ENCODE data around the gene DNAJA4. TPM values are rescaled to one million over a fixed set of nuclear protein-coding genes. Genes with fewer than 3 reads are reported as not detected.

DNAJA4 gene
- polyA plus RNA-seq, 1 experiment = 2.8 TPM

DNA sequence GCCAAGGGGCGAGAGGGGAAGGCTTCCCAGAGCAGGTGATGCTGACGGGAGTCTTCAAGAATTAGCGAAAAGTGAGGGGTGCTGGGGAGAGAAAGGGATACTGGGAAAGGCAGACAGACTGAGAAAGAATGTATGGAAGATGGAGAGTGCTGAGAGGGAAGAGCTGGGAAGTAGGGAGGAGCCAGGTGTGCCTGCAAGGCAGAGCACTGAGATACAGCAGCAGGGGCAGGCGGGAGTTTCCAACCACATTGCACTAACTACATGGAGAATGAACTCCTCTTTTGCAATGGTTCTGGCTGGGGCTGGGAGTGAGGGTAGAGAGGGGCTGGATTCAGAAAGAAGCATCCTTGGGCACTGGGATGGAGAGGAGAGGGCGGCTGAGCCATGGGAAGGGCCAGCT lies 59.8 kb downstream of the DNAJA4 start:
- POLR2A ChIA-PET = no interaction called here
- Histone ChIP-seq H3K27me3 (ENCODE audit: control insufficient read depth, insufficient read depth, low read length) (no peaks in the 10 kb centered on the region), H3K36me3 (ENCODE audit: control insufficient read depth, insufficient read depth, low read length) (no peaks in the 10 kb centered on the region), H3K4me3 (ENCODE audit: low read depth, low read length) (no peak overlapping the region)
- DNase-seq (ENCODE audit: low read depth) = no peak
- TF ChIP-seq, protein P1, sequence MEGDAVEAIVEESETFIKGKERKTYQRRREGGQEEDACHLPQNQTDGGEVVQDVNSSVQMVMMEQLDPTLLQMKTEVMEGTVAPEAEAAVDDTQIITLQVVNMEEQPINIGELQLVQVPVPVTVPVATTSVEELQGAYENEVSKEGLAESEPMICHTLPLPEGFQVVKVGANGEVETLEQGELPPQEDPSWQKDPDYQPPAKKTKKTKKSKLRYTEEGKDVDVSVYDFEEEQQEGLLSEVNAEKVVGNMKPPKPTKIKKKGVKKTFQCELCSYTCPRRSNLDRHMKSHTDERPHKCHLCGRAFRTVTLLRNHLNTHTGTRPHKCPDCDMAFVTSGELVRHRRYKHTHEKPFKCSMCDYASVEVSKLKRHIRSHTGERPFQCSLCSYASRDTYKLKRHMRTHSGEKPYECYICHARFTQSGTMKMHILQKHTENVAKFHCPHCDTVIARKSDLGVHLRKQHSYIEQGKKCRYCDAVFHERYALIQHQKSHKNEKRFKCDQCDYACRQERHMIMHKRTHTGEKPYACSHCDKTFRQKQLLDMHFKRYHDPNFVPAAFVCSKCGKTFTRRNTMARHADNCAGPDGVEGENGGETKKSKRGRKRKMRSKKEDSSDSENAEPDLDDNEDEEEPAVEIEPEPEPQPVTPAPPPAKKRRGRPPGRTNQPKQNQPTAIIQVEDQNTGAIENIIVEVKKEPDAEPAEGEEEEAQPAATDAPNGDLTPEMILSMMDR (IDR thresholded peaks at IDR 0.05; ENCODE audit: insufficient read depth, low read depth, low read length) = no peak
- CTCF ChIA-PET = interaction anchor here (1.2 to 27.7 kb wide), 2 partner anchors 17 to 90 kb away, joined by 3 to 578 read pairs; no protein-coding TSS in a partner anchor

DNA sequence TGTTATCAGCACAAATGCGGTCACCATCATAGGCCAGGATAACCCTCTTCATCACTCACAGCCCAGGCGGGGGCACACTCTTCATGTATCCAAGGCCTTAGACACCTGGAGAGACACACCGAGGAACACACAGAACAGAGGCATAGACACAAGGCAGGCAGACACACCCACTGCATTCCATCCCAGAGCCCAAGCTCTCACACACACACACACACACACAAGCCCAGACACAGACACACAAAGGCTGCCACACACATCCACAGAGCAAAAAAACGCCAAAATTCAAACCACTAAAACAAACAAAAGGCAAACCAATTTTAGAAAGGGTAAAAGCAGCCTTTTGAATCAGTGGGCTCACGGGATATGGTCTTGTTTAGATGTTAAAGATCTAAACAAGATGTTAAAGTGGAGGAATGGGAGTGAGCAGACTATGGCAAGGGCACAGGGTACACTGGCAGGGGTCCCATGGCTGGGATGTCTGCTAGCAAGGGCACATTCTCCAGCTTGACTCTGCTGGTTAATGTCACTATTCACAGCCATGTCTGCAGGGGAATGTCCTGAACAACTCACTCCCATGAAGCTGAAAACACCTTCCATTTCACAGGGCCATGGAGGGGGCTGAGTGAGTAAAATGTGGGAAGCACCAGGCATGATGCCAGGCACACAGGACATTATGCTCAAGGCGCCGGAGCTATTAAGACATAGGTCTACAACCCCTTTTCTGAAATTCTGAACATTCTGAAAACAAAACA lies 60.9 kb downstream of the DNAJA4 start:
- DNase-seq (ENCODE audit: low read depth) = no peak
- Histone ChIP-seq H3K27me3 (ENCODE audit: control insufficient read depth, insufficient read depth, low read length) (peaks cover 2% of the 10 kb centered on the region; the same call in 1 of the 2 replicates), H3K36me3 (ENCODE audit: control insufficient read depth, insufficient read depth, low read length) (no peaks in the 10 kb centered on the region), H3K4me3 (ENCODE audit: low read depth, low read length) (no peak overlapping the region)
- TF ChIP-seq, protein P1 (IDR thresholded peaks at IDR 0.05; ENCODE audit: insufficient read depth, low read depth, low read length) = no peak
- CTCF ChIA-PET = interaction anchor here (0.9 to 27.7 kb wide), 4 partner anchors 14 to 88 kb away, joined by 3 to 578 read pairs (median 4); no protein-coding TSS in a partner anchor
- POLR2A ChIA-PET = no interaction called here

DNA sequence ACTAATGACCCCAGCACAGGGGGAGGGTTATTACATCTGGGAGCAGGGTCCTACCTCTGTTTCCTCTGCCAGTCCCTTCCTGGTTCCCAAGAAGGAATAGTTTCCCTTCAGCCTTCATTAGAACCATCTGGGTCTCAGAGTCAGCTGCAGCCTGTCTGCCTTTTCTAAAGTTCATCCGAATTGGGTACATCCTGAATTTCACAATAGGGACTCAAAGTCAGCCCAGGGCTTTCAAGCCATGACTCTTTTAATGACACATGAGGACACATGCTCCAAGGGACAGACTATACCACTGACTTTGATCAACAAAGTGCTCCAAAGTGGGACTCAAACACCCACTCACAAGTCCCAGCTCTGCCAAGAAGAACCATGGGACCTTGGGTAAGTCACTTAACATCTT lies 63.1 kb downstream of the DNAJA4 start:
- TF ChIP-seq, protein P1 (IDR thresholded peaks at IDR 0.05; ENCODE audit: insufficient read depth, low read depth, low read length) = no peak
- H3K4me3 ChIP-seq (ENCODE audit: low read depth, low read length) = no peak overlapping the region
- no peaks in the 10 kb centered on the region for H3K36me3 ChIP-seq (ENCODE audit: control insufficient read depth, insufficient read depth, low read length)
- ChIA-PET POLR2A (no interaction called here), CTCF (interaction anchor here (0.8 to 27.7 kb wide), 4 partner anchors 10 to 86 kb away, joined by 4 to 578 read pairs (median 4); no protein-coding TSS in a partner anchor)
- H3K27me3 ChIP-seq (ENCODE audit: control insufficient read depth, insufficient read depth, low read length) = peaks cover 2% of the 10 kb centered on the region
- DNase-seq (ENCODE audit: low read depth) = no peak

DNA sequence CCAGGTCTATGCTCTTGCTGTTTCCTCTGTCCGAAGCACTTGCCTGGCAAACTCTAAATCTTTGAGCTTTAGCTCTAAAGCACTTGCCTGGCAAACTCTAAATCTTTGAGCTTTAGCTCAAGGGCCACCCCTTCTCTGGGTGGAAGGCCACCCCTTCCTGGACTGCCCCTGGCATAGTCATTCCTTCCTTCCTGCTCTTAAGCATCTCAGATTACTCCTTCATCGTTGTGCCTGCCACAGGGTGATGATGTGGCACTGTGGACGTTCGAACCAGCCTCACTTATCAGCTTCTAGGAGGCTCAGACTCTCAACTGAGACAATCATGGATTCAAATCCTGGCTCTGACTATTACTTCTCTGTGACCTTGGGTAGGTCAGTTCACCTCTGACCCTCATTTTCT lies 65.3 kb downstream of the DNAJA4 start:
- H3K27me3 ChIP-seq (ENCODE audit: control insufficient read depth, insufficient read depth, low read length) = peaks cover 5% of the 10 kb centered on the region
- H3K4me3 ChIP-seq (ENCODE audit: low read depth, low read length) = no peak overlapping the region
- CTCF ChIA-PET = interaction anchor here (1.2 kb wide), 1 partner anchor 22 kb away, joined by 3 read pairs; no protein-coding TSS in a partner anchor
- POLR2A ChIA-PET = no interaction called here
- no peak for DNase-seq (ENCODE audit: low read depth)
- TF ChIP-seq, protein P1 (IDR thresholded peaks at IDR 0.05; ENCODE audit: insufficient read depth, low read depth, low read length) = no peak
- H3K36me3 ChIP-seq (ENCODE audit: control insufficient read depth, insufficient read depth, low read length) = no peaks in the 10 kb centered on the region

Small RNAs within 50 kb of the gene (small RNA-seq; reads per million reads assigned to genes)
- not detected for gene AC090607.5 (ENCODE audit: insufficient read length, low read depth, low replicate concordance)

Other genes starting within 250 kb of the DNAJA4 start
- gene TBC1D2B, start 186.9 kb upstream of the DNAJA4 start, polyA plus RNA-seq (2011; rRNA removed) = 37.3 and 39.8 TPM in 2 replicates
- not detected in 2 replicates for gene SH2D7, start 172.0 kb upstream of the DNAJA4 start, polyA plus RNA-seq (2011; rRNA removed)
- 4.5 and 7.4 TPM in 2 replicates for gene CIB2, start 133.1 kb upstream of the DNAJA4 start, polyA plus RNA-seq (2011; rRNA removed)
- gene IDH3A, start 115.2 kb upstream of the DNAJA4 start, polyA plus RNA-seq (2011; rRNA removed) = 49.3 and 76.1 TPM in 2 replicates
- gene ACSBG1, start 30.0 kb upstream of the DNAJA4 start, polyA plus RNA-seq (2011; rRNA removed) = 0.01 and 0.02 TPM in 2 replicates
- gene SKIC8, start 35.0 kb downstream of the DNAJA4 start, polyA plus RNA-seq (2011; rRNA removed) = 72.8 and 73.4 TPM in 2 replicates
- gene CRABP1, start 75.8 kb downstream of the DNAJA4 start, polyA plus RNA-seq (2011; rRNA removed) = not detected in 2 replicates
- gene IREB2, start 173.7 kb downstream of the DNAJA4 start, polyA plus RNA-seq (2011; rRNA removed) = 11.1 and 21.7 TPM in 2 replicates
- gene HYKK, start 243.0 kb downstream of the DNAJA4 start, polyA plus RNA-seq (2011; rRNA removed) = 3.2 and 4.6 TPM in 2 replicates